Progenitor cell of endocrine pancreas (in vitro differentiated cells): ENCODE measurements around the gene CD300C. TPM values are rescaled to one million over a fixed set of nuclear protein-coding genes. Genes with fewer than 3 reads are reported as not detected.

Source experiments
- DNase-seq: peaks from one replicate; pipeline ENCODE4 v3.0.0; 2021; ENCODE audit warnings: low spot score; ENCODE audit not compliant: unreplicated experiment
- H3K27ac Mint-ChIP-seq: 2 replicates; pipeline ENCODE4 v1.8.0; 2021; ENCODE audit warnings: mild to moderate bottlenecking, moderate library complexity, mixed read lengths
- H3K27me3 Mint-ChIP-seq: 2 replicates; pipeline ENCODE4 v1.8.0; 2021; ENCODE audit warnings: mixed read lengths
- H3K36me3 Mint-ChIP-seq: 2 replicates; pipeline ENCODE4 v1.8.0; 2022; ENCODE audit warnings: mixed read lengths; ENCODE audit not compliant: insufficient read depth
- H3K4me1 Mint-ChIP-seq: 2 replicates; pipeline ENCODE4 v1.8.0; 2021; ENCODE audit warnings: low read depth, mixed read lengths
- H3K4me3 Mint-ChIP-seq: 2 replicates; pipeline ENCODE4 v1.8.0; 2021; ENCODE audit warnings: low read depth, mild to moderate bottlenecking, moderate library complexity, mixed read lengths
- H3K9me3 Mint-ChIP-seq: 2 replicates; pipeline ENCODE4 v1.8.0; 2021; ENCODE audit warnings: low read depth, mixed read lengths
- long read RNA-seq: library from polyadenylated mRNA; unstranded; transcript quantifications from one replicate; pipeline ENCODE4 v2.0.0, GENCODE V29; 2020
- total RNA-seq: library from RNA; stranded (reverse); gene quantifications from 2 replicates; pipeline ENCODE4 v1.2.1, GENCODE V29; 2021
- TF ChIP-seq, protein P1 (sequence below): fragments of 200-600 bp; sonication (generic); IDR thresholded peaks from one replicate; pipeline ENCODE4 v1.5.0; 2021; ENCODE audit warnings: antibody characterized with exemption, mild to moderate bottlenecking; ENCODE audit not compliant: unreplicated experiment

The CD300C gene
- total RNA-seq = not detected in 2 replicates
- long read RNA-seq = 0 reads

DNA sequence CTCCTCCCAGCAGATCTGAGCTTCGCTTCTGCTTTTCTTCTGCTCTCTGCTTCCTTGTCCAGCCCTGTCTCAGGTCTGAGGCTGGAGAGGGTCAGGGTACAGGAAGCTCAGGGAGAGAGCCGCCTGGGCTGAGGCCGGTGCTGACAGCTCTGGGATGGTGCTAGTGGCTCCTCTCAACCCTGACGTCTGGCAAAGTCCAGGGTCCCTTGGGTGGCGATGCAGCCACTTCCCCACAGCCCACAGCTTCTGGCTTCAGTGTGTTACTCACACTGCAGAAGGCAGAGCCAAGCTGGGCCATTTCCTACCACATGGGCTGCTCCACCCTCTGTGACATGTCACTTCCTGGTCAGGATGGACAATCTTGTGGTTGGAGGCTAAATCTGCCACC, at the start of gene CD300C:
TSS of gene CD300C (minus strand) at position 273 of the 388 bp plus-strand sequence. CDS start 333 bp downstream, outside the sequence.
- Mint-ChIP-seq H3K27ac (peak within 1 kb of the TSS; percentile 17), H3K4me3 (no peak within 1 kb of the TSS), H3K9me3 (no peaks in the 10 kb centered on the region), H3K27me3 (peaks cover 25% of the 10 kb centered on the region), H3K36me3 (no peaks in the 10 kb centered on the region), H3K4me1 (peaks cover 2% of the 10 kb centered on the region)
- TF ChIP-seq, protein P1, sequence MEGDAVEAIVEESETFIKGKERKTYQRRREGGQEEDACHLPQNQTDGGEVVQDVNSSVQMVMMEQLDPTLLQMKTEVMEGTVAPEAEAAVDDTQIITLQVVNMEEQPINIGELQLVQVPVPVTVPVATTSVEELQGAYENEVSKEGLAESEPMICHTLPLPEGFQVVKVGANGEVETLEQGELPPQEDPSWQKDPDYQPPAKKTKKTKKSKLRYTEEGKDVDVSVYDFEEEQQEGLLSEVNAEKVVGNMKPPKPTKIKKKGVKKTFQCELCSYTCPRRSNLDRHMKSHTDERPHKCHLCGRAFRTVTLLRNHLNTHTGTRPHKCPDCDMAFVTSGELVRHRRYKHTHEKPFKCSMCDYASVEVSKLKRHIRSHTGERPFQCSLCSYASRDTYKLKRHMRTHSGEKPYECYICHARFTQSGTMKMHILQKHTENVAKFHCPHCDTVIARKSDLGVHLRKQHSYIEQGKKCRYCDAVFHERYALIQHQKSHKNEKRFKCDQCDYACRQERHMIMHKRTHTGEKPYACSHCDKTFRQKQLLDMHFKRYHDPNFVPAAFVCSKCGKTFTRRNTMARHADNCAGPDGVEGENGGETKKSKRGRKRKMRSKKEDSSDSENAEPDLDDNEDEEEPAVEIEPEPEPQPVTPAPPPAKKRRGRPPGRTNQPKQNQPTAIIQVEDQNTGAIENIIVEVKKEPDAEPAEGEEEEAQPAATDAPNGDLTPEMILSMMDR = no peak
- DNase-seq = no peak

DNA sequence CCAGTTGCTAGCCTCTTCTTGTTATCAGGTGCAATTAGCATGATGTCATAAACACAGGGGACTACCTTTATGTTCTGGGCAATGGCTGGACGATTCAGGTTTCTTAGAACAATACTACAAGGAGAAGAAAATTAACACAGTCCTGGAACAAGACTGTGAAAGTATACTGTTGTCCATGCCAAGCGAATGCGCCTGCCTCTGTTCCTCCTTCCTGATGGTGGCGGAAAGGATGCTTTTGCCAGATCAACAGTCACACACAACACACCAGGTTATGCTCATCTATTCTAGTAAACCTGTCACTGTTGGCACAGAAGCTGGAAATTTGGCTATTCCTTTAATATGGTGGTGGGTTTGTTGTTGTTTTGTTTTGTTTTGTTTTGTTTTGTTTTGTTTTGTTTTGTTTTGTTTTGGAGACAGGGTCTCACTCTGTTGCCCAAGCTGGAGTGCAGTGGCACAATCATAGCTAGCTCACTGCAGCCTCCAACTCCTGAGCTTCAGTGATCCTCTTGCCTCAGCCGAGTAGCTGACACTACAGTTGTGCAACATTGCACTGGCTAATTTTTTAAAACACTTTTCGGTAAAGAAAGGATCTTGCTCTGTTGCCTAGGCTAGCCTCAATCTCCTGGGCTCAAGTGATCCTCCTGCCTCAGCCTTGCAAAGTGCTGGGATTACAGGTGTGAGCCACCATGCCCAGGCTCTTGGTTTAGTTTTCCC, 49.3 kb upstream of the CD300C start:
- DNase-seq = no peak
- Mint-ChIP-seq H3K27ac (no peak overlapping the region), H3K4me1 (no peaks in the 10 kb centered on the region), H3K9me3 (no peaks in the 10 kb centered on the region), H3K27me3 (peaks cover 40% of the 10 kb centered on the region), H3K4me3 (no peak overlapping the region), H3K36me3 (no peaks in the 10 kb centered on the region)
- TF ChIP-seq, protein P1 = no peak

DNA sequence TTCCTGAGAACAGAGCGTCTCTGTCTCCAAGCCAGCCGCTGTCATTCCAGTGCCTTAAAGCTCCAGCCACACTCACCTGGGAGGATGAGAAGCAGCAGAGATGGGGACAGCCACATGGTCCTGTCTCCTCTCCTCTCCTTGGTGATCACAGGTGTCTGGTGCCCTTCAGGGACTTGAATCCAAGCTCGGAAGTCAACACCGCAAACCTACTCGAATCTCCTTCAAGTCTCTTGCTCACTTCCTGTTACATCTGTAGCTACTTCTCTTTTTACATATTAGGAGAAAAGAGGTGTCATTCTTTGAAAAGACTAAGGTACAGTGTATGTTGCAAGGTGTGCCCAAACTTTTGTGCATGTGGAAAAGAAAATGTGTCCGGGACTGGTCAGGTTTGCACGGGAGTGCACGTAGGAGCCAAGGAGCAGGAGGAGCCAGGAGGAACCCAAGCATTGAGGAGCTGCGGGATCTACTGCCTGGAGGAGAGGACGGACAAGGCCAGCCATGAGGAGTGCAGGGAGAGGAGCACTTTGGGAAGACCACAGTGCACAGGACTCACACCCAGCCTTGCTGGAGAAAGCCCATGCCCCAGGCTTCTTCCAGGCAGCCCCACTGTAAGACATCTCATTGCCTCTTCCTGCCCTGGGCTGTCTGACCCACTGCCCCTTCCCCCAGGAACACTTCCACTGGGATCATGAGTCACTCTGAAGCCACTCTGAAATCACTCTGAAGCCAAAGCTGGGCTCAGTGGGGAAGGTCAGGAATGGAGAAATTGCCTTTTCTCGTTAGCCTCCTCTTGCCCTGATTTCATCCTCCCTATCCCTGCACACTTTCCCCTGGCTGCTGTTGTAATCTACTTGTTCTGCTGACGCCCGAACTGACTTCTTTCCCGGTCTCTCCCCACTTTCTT, 46.4 kb upstream of the CD300C start, which contains the start of gene CD300LD:
TSS of gene CD300LD (minus strand) at position 197 of the 904 bp plus-strand sequence. CDS start at position 116, 81 bp downstream.
- Mint-ChIP-seq H3K27ac (no peak within 1 kb of the TSS), H3K36me3 (no peaks in the 10 kb centered on the region), H3K27me3 (peaks cover 24% of the 10 kb centered on the region), H3K4me1 (no peaks in the 10 kb centered on the region), H3K9me3 (no peaks in the 10 kb centered on the region), H3K4me3 (no peak within 1 kb of the TSS)
- no peak for DNase-seq
- TF ChIP-seq, protein P1 = no peak

DNA sequence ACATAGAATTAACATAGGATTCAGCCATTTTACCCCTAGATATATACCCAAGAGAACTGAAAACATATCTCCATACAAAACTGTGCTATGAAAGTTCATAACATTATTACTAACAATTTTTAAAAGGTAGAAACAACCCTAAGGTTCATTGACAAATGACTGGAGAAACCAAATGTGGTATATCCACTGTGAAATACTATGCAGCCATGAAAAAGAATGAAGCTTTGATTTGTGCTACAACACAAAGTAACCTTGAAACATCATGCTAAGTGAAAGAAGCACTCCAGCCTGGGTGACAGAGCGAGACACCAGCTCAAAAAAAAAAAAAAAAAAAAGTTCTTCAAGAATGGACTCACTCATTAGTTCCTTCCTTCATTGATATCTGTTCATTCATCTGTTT, 45.6 kb upstream of the CD300C start:
- no peaks in the 10 kb centered on the region for H3K4me1 Mint-ChIP-seq
- no peak overlapping the region for H3K27ac Mint-ChIP-seq
- no peaks in the 10 kb centered on the region for H3K9me3 Mint-ChIP-seq
- peaks cover 24% of the 10 kb centered on the region for H3K27me3 Mint-ChIP-seq
- no peaks in the 10 kb centered on the region for H3K36me3 Mint-ChIP-seq
- TF ChIP-seq, protein P1 = no peak
- DNase-seq = no peak
- no peak overlapping the region for H3K4me3 Mint-ChIP-seq

DNA sequence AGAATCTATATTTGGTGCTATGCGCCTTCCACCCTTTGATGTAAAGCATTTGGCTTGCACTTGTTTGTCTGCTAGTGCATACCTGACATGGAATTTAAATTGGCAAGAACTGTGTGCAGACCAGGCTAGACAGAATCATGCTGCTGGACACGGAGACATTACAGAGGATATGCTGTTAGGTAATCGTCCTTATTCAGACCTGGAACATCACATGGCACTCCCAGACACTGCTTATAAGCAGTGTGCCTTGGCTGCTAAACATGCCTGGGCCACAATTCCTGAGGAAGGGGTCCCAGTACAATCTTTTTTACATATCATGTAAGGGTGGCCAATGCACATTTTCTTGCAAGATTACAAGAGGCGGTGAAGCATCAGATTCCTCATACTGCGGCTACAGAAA, 39.8 kb upstream of the CD300C start:
- Mint-ChIP-seq H3K36me3 (no peaks in the 10 kb centered on the region), H3K4me3 (no peak overlapping the region), H3K9me3 (peaks cover 8% of the 10 kb centered on the region), H3K27ac (no peak overlapping the region), H3K27me3 (peaks cover 7% of the 10 kb centered on the region), H3K4me1 (no peaks in the 10 kb centered on the region)
- DNase-seq = no peak
- TF ChIP-seq, protein P1 = no peak
